Hepatocyte (in vitro differentiated cells): ENCODE data around the gene GPRIN1.

ENCODE experiments used
- CTCF ChIP-seq: fragments of 200-600 bp; sonication (generic); IDR thresholded peaks from 2 replicates; pipeline ENCODE4 v1.5.1; 2016; ENCODE audit warnings: antibody characterized with exemption, mild to moderate bottlenecking; ENCODE audit not compliant: poor library complexity
- EZH2 ChIP-seq: fragments of 200-600 bp; sonication (generic); IDR thresholded peaks from 2 replicates; pipeline ENCODE4 v1.6.1; 2016; ENCODE audit warnings: antibody characterized with exemption, mild to moderate bottlenecking, borderline replicate concordance

- TF ChIP-seq CTCF (no peak), EZH2 (no peak)
Observed at GRCh38 chr5:176626876-176627236, 16.9 kb upstream of the GPRIN1 start.
